ENCODE measurements around the gene ALG5.

The ALG5 gene

DNA sequence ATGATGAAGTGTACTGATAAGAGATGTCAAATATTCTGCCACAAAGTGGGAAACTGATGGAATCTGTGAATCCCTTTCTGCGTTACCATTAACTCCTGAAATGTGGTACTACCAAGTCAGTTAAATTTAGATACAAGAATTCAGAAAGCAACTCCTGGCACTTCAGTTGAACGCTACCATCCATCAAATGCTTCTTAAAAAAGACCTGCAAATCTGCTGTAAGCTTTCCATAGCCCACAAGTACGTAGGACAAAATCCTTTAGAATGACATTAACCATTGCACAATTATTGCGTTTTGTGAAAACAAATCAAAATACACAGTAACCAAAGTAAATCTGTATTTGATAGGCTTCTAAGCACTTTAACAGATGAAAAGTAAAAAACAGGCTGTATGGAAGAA, 84.5 kb downstream of the ALG5 start:
- no peak for DNase-seq

GRCh38 chr13:36913463-36913862, 85.7 kb downstream of the ALG5 start:
- no peak for DNase-seq

DNA sequence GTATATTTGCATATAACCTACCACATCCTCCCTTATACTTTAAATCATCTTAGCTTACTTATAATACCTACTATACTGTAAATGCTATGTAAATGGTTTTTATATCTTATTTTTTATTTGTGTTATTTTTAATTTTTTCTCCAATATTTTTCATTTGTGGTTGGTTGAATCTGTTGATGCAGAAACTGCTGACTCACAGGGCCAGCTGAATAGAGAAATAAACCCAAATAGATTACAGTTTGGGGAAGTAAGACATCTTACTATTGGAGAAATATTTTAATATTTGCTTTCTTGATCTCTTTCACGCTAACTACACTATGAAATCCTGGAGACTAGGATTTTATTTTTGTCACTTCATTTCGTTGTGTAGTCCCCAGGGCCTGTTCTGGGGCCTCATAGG, 86.2 kb downstream of the ALG5 start:
- DNase-seq: no peak

GRCh38 chr13:36912369-36912768, 86.8 kb downstream of the ALG5 start:
- no peak for DNase-seq

DNA sequence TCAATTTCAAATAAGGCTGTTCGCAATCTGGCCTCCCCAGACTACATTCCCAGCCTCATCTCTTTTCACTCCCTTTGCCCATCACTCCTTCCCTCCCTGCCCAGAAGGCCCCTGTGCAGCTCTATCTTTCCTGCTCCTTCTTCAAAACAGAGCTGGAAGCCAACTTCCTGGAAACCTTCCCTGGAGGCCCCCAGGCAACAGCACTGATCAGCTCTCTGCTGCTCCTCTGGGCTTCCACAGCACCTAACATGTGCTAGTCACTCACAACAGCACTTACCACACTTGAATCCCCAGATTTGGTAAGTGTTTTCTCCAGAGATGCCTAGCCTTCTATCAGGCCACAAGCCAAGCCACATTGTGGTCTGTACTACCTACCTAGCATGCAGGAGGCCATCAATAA, 88.6 kb downstream of the ALG5 start:
- no peak for DNase-seq

GRCh38 chr13:36907821-36908220, 91.3 kb downstream of the ALG5 start:
- DNase-seq: no peak

GRCh38 chr13:36907266-36907665, 91.9 kb downstream of the ALG5 start:
- no peak for DNase-seq

DNA sequence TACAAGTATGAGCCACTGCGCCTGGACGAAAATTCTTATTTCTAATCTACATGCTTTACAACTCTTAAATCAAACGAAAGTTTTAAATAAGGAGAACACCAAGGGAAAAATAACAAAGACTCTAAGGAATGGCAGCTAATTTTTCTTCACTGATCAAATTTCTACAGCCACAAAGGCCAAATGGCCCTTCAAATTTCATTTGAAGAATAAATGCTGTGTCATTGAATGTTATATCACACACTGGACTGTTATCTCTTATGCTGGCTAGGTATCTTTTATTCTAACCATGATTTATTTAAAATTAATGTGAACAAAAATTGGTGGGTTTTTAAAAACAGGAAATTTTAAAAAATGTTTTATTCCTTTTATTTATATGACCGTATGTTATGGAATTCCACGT, 93.2 kb downstream of the ALG5 start:
- DNase-seq: no peak

GRCh38 chr13:36903925-36904595, 95.1 kb downstream of the ALG5 start:
- no peak for DNase-seq

All from CD4-positive, alpha-beta T cell treated with Interleukin-1 beta for 1 hour (primary cell).